Measurements from ENCODE around the gene DNAJB6.

DNAJB6 gene

GRCh38 chr7:157373493-157373892 lies 36.7 kb downstream of the DNAJB6 start:
- Histone ChIP-seq H3K4me3 (ENCODE audit: low read depth, low read length) (no peak overlapping the region), H3K27me3 (ENCODE audit: control insufficient read depth, insufficient read depth, low read length) (no peaks in the 10 kb centered on the region), H3K79me2 (peaks cover 64% of the 10 kb centered on the region), H3K9me3 (ENCODE audit: control insufficient read depth, low read length) (no peaks in the 10 kb centered on the region), H3K36me3 (ENCODE audit: control insufficient read depth, insufficient read depth, low read length) (no peaks in the 10 kb centered on the region), H3K4me1 (peaks cover 12% of the 10 kb centered on the region), H3K9ac (no peak overlapping the region), H2AFZ (no peak overlapping the region), H3K27ac (no peak overlapping the region), H3K4me2 (ENCODE audit: low read length) (no peak overlapping the region)
- TF ChIP-seq CTCF (IDR thresholded peaks at IDR 0.05): no peak

- Histone ChIP-seq H3K79me2 (peaks cover 75% of the 10 kb centered on the region), H3K27ac (no peak overlapping the region), H3K36me3 (ENCODE audit: control insufficient read depth, insufficient read depth, low read length) (no peaks in the 10 kb centered on the region), H3K4me2 (ENCODE audit: low read length) (no peak overlapping the region), H3K4me3 (ENCODE audit: low read depth, low read length) (no peak overlapping the region), H3K4me1 (peaks cover 12% of the 10 kb centered on the region), H2AFZ (no peak overlapping the region), H3K27me3 (ENCODE audit: control insufficient read depth, insufficient read depth, low read length) (no peaks in the 10 kb centered on the region), H3K9me3 (ENCODE audit: control insufficient read depth, low read length) (no peaks in the 10 kb centered on the region), H3K9ac (no peak overlapping the region)
- no peak for TF ChIP-seq CTCF (IDR thresholded peaks at IDR 0.05)
These were observed 38.6 kb downstream of the DNAJB6 start for GRCh38 chr7:157375410-157375809.

- H3K4me1 ChIP-seq: peaks cover 12% of the 10 kb centered on the region
- no peak overlapping the region for H3K4me3 ChIP-seq (ENCODE audit: low read depth, low read length)
- H3K36me3 ChIP-seq (ENCODE audit: control insufficient read depth, insufficient read depth, low read length): no peaks in the 10 kb centered on the region
These were observed 40.8 kb downstream of the DNAJB6 start for GRCh38 chr7:157377436-157378124.

GRCh38 chr7:157378390-157378789 lies 41.6 kb downstream of the DNAJB6 start:
- H3K27me3 ChIP-seq (ENCODE audit: control insufficient read depth, insufficient read depth, low read length): no peaks in the 10 kb centered on the region
- peaks cover 65% of the 10 kb centered on the region for H3K79me2 ChIP-seq
- no peak overlapping the region for H2AFZ ChIP-seq
- peaks cover 12% of the 10 kb centered on the region for H3K4me1 ChIP-seq
- no peak overlapping the region for H3K4me2 ChIP-seq (ENCODE audit: low read length)
- no peak overlapping the region for H3K9ac ChIP-seq
- TF ChIP-seq CTCF (IDR thresholded peaks at IDR 0.05): no peak
- H3K27ac ChIP-seq: no peak overlapping the region
- H3K9me3 ChIP-seq (ENCODE audit: control insufficient read depth, low read length): no peaks in the 10 kb centered on the region
- no peak overlapping the region for H3K4me3 ChIP-seq (ENCODE audit: low read depth, low read length)
- no peaks in the 10 kb centered on the region for H3K36me3 ChIP-seq (ENCODE audit: control insufficient read depth, insufficient read depth, low read length)

More at GRCh38 chr7:157377436-157378124, 40.8 kb downstream of the DNAJB6 start:
- Histone ChIP-seq H2AFZ (no peak overlapping the region), H3K4me2 (ENCODE audit: low read length) (peak overlapping the region; percentile 25), H3K27me3 (ENCODE audit: control insufficient read depth, insufficient read depth, low read length) (no peaks in the 10 kb centered on the region), H3K79me2 (peaks cover 71% of the 10 kb centered on the region), H3K9ac (no peak overlapping the region), H3K27ac (no peak overlapping the region), H3K9me3 (ENCODE audit: control insufficient read depth, low read length) (no peaks in the 10 kb centered on the region)
- no peak for TF ChIP-seq CTCF (IDR thresholded peaks at IDR 0.05)

GRCh38 chr7:157379493-157379892 lies 42.7 kb downstream of the DNAJB6 start:
- no peak overlapping the region for H2AFZ ChIP-seq
- H3K4me2 ChIP-seq (ENCODE audit: low read length): no peak overlapping the region
- TF ChIP-seq CTCF (IDR thresholded peaks at IDR 0.05): no peak
- H3K79me2 ChIP-seq: peaks cover 54% of the 10 kb centered on the region
- H3K9ac ChIP-seq: no peak overlapping the region
- no peaks in the 10 kb centered on the region for H3K27me3 ChIP-seq (ENCODE audit: control insufficient read depth, insufficient read depth, low read length)
- no peaks in the 10 kb centered on the region for H3K36me3 ChIP-seq (ENCODE audit: control insufficient read depth, insufficient read depth, low read length)
- H3K9me3 ChIP-seq (ENCODE audit: control insufficient read depth, low read length): no peaks in the 10 kb centered on the region
- no peak overlapping the region for H3K4me3 ChIP-seq (ENCODE audit: low read depth, low read length)
- H3K27ac ChIP-seq: no peak overlapping the region
- peaks cover 12% of the 10 kb centered on the region for H3K4me1 ChIP-seq

Data from parathyroid adenoma (tissue), 2 donors.